GM12878 (cell line): ENCODE measurements around the gene CLK1. TPM values are rescaled to one million over a fixed set of nuclear protein-coding genes. Genes with fewer than 3 reads are reported as not detected.

Experiments
- ATAC-seq: fragments of 200-7000 bp; cut with Tn5 transposase; 3 replicates; pipeline ENCODE4 v1.9.1; 2020; ENCODE audit warnings: mild to moderate bottlenecking, moderate library complexity
- BruUV-seq: library from RNA; stranded (reverse); fragments of 400-500 nt; replicated peaks from 2 replicates; lab custom pipeline; 2021; lab: Mats Ljungman, UMichigan
- CTCF ChIA-PET: fragments of 300-600 bp; sonication (Branson Sonifier 250); formaldehyde crosslinking; extraction: SDS; loops from one replicate; lab custom pipeline; 2021; ENCODE audit warnings: inconsistent platforms; lab: Yijun Ruan, JAX
- POLR2A ChIA-PET: fragments of 350-600 bp; formaldehyde crosslinking; extraction: SDS; loops from one replicate; lab custom pipeline; 2021; ENCODE audit warnings: inconsistent platforms; lab: Charles Lee
- RAD21 ChIA-PET: fragments of 300-600 bp; sonication (Branson Sonifier 250); formaldehyde crosslinking; loops from one replicate; lab custom pipeline; 2023; ENCODE audit warnings: antibody characterized with exemption; ENCODE audit not compliant: unreplicated experiment; lab: Charles Lee
- SMC1A ChIA-PET: fragments of 300-600 bp; sonication (Branson Sonifier 250); formaldehyde crosslinking; loops from one replicate; lab custom pipeline; 2023; ENCODE audit not compliant: unreplicated experiment, uncharacterized antibody; lab: Charles Lee
- DNase-seq: peaks from one replicate; pipeline ENCODE4 v3.0.0-alpha.2; 2011; ENCODE audit warnings: low read depth, low spot score
- FAIRE-seq: peaks from 3 replicates; lab custom pipeline; 2011; peaks lifted over from hg19 to GRCh38; lab: Jason Lieb, UNC
- H2AFZ ChIP-seq: 2 replicates; pipeline ENCODE4 v1.6.0; 2011; ENCODE audit warnings: low read depth, low read length, control low read depth; ENCODE audit not compliant: control insufficient read depth
- H3K27ac ChIP-seq: 2 replicates; pipeline ENCODE4 v1.5.1; 2011; ENCODE audit warnings: control low read depth; ENCODE audit not compliant: control insufficient read depth, insufficient read depth
- H3K27me3 ChIP-seq, 2 experiments: replicated peaks in 1 of 2; 2 replicates each; pipeline versions ENCODE4 v1.6.0 to v1.6.1; 2011; ENCODE audit warnings: low read length in 1 of 2; ENCODE audit not compliant: control insufficient read depth in 2 of 2, insufficient read depth in 2 of 2
- H3K36me3 ChIP-seq, 2 experiments: 2 replicates each; pipeline ENCODE4 v1.5.1; 2011; ENCODE audit warnings: low read length in 1 of 2; ENCODE audit not compliant: control insufficient read depth in 2 of 2, insufficient read depth in 2 of 2
- H3K4me1 ChIP-seq: 2 replicates; pipeline ENCODE4 v1.6.1; 2011; ENCODE audit warnings: mild to moderate bottlenecking, low read length, moderate library complexity, mixed read lengths; ENCODE audit not compliant: control insufficient read depth, insufficient read depth
- H3K4me2 ChIP-seq: 2 replicates; pipeline ENCODE4 v1.6.0; 2011; ENCODE audit warnings: control low read depth; ENCODE audit not compliant: control insufficient read depth, insufficient read depth
- H3K4me3 ChIP-seq: fragments of 200-600 bp; sonication (generic); 2 replicates; pipeline ENCODE4 v1.5.1; 2016
- H3K79me2 ChIP-seq: 2 replicates; pipeline ENCODE4 v1.6.0; 2011; ENCODE audit warnings: low read length; ENCODE audit not compliant: control insufficient read depth, insufficient read depth
- H3K9ac ChIP-seq: 2 replicates; pipeline ENCODE4 v1.8.0; 2011; ENCODE audit warnings: low read length, control low read depth, mixed read lengths; ENCODE audit not compliant: control insufficient read depth, insufficient read depth
- H3K9me3 ChIP-seq: replicated peaks from 3 replicates; pipeline ENCODE4 v1.5.1; 2011; ENCODE audit warnings: mild to moderate bottlenecking, low read length; ENCODE audit not compliant: control insufficient read depth, insufficient read depth
- H4K20me1 ChIP-seq: 2 replicates; pipeline ENCODE4 v1.6.0; 2011; ENCODE audit not compliant: control insufficient read depth, insufficient read depth
- GATAD2B ChIP-seq: fragments of 450-650 bp; conservative IDR thresholded peaks from 2 replicates; pipeline ENCODE4 v1.6.1; 2017; ENCODE audit warnings: low read depth, mild to moderate bottlenecking, moderate library complexity
- MTA2 ChIP-seq: fragments of 450-650 bp; IDR thresholded peaks from 2 replicates; pipeline ENCODE4 v1.6.1; 2016; ENCODE audit warnings: low read depth, mild to moderate bottlenecking, moderate library complexity
- MXI1 ChIP-seq: fragments of 150-350 bp; IDR thresholded peaks from 2 replicates; pipeline ENCODE4 v1.6.1; 2011; ENCODE audit warnings: low read depth, mild to moderate bottlenecking, inconsistent platforms, low read length, improper control_type of control experiment
- NFXL1 ChIP-seq: fragments of 450-650 bp; IDR thresholded peaks from 2 replicates; pipeline ENCODE4 v1.6.1; 2017; ENCODE audit warnings: antibody characterized with exemption, mild to moderate bottlenecking, borderline replicate concordance
- NFYA ChIP-seq: IDR thresholded peaks from 2 replicates; pipeline ENCODE4 v1.6.1; 2011; ENCODE audit warnings: low read depth, mild to moderate bottlenecking, low read length, improper control_type of control experiment, borderline replicate concordance
- NR2F1 ChIP-seq: fragments of 450-650 bp; conservative IDR thresholded peaks from 2 replicates; pipeline ENCODE4 v1.6.1; 2017; ENCODE audit warnings: mild to moderate bottlenecking
- RELA ChIP-seq: fragments of 450-650 bp; IDR thresholded peaks from 2 replicates; pipeline ENCODE4 v1.8.0; 2014; ENCODE audit warnings: borderline replicate concordance; ENCODE audit not compliant: partially characterized antibody
- SREBF2 ChIP-seq: IDR thresholded peaks from 2 replicates; pipeline ENCODE4 v1.6.1; 2012; ENCODE audit warnings: mild to moderate bottlenecking, low read length
- WGBS: methylation state at CpG from one replicate; pipeline ENCODE4 v1.1.6; 2016; ENCODE audit warnings: low lambda C conversion rate; ENCODE audit not compliant: insufficient replicate concordance, insufficient coverage; ENCODE audit errors: missing lambda C conversion rate; 5-methylcytosine and 5-hydroxymethylcytosine counted together
- in situ Hi-C: fragments of 300-500 bp; cut with MboI; formaldehyde crosslinking; loops from 9 replicates; pipeline ENCODE4 v1.14.3; 2018; ENCODE audit warnings: mixed read lengths
- intact Hi-C: fragments of 100-400 bp; cut with micrococcal nuclease; formaldehyde crosslinking; loops from one replicate; pipeline ENCODE4 v1.14.2; 2022; ENCODE audit not compliant: unreplicated experiment
- polyA plus RNA-seq, 11 experiments: library from polyadenylated mRNA; depleted of rRNA in 4 of 11; unstranded in 6 of 11; stranded (reverse) in 5 of 11; fragments of >200 nt; fragmentation: Nextera tagmentation in 4 of 11; fragmentation: Illumina TruSeq in 1 of 11; extraction: Ambion mirVana in 4 of 11; extraction: Trizol in 1 of 11; gene quantifications; 1 replicate in 1 of 11; 2 replicates in 10 of 11; pipeline versions ENCODE4 v1.2.1 to v1.2.3, GENCODE V29; 2011 to 2016; ENCODE audit warnings: inconsistent platforms in 2 of 11, missing spikeins in 2 of 11, low read depth in 1 of 11
- total RNA-seq, 4 experiments: library from RNA; depleted of rRNA in 3 of 4; stranded (reverse); fragments of >200 nt in 3 of 4; fragmentation: Illumina TruSeq in 1 of 4; extraction: Trizol in 1 of 4; gene quantifications; 2 replicates each; pipeline versions ENCODE4 v1.2.1 to v1.2.3, GENCODE V29; 2013 to 2021
- TF ChIP-seq, protein P1 (sequence below): fragments of 450-650 bp; IDR thresholded peaks from 2 replicates; pipeline ENCODE4 v1.6.1; 2017; ENCODE audit warnings: mild to moderate bottlenecking, low read depth, inconsistent platforms; ENCODE audit not compliant: poor library complexity, severe bottlenecking
- TF ChIP-seq, protein P2 (sequence below): IDR thresholded peaks from 2 replicates; pipeline ENCODE4 v1.6.1; 2011; ENCODE audit warnings: borderline replicate concordance, low read depth, mild to moderate bottlenecking, moderate library complexity, low read length; ENCODE audit not compliant: insufficient read depth, poor library complexity, severe bottlenecking
- TF ChIP-seq, protein P3 (sequence below): fragments of 450-650 bp; IDR thresholded peaks from 2 replicates; pipeline ENCODE4 v1.6.1; 2017; ENCODE audit warnings: mild to moderate bottlenecking, moderate library complexity

CLK1 gene
- total and polyA plus RNA-seq, 10 of the 15 experiments (the other 5 are each of a cell fraction or from before 2014, with no cell fraction given): 61.2 to 221 (median 80.1) TPM

DNA sequence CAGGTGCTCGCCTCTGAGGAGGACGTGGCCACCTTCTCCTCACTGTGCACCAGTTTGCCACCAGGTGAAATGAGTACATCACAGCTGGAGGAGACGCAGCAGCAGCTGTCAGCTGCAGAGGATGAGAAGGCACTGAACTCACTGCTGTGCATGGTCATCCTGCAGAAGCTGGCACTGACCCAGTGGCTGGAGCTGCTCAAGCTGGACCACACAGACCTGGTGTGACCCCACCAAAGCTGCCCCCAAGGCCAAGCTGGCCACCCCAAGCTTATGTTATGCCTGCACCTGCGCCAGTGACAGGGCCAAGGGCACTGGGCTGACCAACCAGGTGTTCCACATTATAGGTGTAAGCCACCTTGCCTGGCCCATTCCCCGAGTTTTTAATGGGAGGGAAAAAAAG lies 19.3 kb downstream of the CLK1 start (continued):
- no peak for TF ChIP-seq MTA2

DNA sequence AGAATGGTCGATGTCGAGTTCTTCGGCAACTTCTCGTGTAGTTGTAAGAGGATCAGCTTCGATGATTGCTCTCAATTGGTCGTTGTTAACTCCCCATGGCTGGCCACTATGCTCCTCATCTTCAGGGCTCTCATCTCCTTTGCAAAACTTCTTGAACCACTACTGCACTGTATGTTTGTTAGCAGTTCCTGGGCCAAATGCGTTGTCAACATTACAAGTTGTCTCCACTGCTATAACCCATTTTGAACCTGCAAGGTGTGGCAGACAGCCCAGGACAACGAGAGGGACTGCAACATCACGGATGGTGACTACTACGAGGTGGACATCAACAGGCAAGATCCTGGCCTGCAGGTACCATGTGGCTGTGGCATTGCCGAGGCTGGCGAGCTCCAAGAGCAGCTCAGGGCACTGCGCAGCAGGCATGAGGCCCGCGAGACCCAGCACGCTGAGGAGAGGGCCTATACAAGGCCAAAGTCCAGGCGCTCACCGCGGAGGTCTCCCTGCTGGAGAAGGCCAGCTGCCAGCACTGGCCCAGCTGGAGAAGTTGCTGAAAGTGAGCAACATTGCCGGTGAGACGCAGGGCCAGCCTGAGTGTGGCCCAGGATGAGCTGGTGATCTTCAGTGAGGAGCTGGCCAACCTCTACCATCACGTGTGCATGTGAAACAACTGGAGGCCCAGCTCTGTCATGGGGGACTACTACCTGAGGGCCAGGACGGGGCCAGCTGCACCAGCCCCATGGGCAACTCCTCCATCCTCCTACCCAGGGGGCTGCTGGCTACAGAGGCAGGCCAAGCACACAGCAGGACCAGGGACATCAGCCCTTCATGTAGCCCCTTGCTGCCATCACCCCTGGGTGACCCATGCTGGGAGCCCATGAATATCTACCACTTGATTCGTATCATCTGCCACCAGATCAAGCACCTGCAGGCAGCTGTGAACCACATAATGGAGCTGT lies 20.2 kb downstream of the CLK1 start:
- ChIA-PET CTCF (interaction anchor here (0.6 kb wide), 1 partner anchor 13 kb away, joined by 4 read pairs; no protein-coding TSS in a partner anchor), SMC1A (interaction anchor here (0.5 to 1.3 kb wide), 2 partner anchors 9 to 168 kb away, joined by 3 to 4 read pairs; no protein-coding TSS in a partner anchor)
- ATAC-seq: no peak

More for the DNA sequence above, 20.2 kb downstream of the CLK1 start:
- no peak for FAIRE-seq
- Histone ChIP-seq H3K27me3 (no peaks in the 10 kb centered on the region), H4K20me1 (no peaks in the 10 kb centered on the region), H3K27ac (no peak overlapping the region), H3K4me2 (no peak overlapping the region), H3K36me3 (no peaks in the 10 kb centered on the region), H3K9me3 (no peaks in the 10 kb centered on the region), H3K4me1 (no peaks in the 10 kb centered on the region), H3K9ac (no peak overlapping the region), H3K4me3 (no peak overlapping the region), H2AFZ (no peak overlapping the region), H3K79me2 (no peaks in the 10 kb centered on the region)
- ChIA-PET RAD21 (interaction anchor here (0.7 to 1.3 kb wide), 2 partner anchors 61 to 225 kb away, joined by 3 read pairs; no protein-coding TSS in a partner anchor), POLR2A (no interaction called here)
- no peak for DNase-seq
- TF ChIP-seq GATAD2B (no peak), NFXL1 (no peak), NR2F1 (no peak), RELA (no peak), NFYA (no peak), MXI1 (no peak), SREBF2 (no peak)
- TF ChIP-seq, protein P1, sequence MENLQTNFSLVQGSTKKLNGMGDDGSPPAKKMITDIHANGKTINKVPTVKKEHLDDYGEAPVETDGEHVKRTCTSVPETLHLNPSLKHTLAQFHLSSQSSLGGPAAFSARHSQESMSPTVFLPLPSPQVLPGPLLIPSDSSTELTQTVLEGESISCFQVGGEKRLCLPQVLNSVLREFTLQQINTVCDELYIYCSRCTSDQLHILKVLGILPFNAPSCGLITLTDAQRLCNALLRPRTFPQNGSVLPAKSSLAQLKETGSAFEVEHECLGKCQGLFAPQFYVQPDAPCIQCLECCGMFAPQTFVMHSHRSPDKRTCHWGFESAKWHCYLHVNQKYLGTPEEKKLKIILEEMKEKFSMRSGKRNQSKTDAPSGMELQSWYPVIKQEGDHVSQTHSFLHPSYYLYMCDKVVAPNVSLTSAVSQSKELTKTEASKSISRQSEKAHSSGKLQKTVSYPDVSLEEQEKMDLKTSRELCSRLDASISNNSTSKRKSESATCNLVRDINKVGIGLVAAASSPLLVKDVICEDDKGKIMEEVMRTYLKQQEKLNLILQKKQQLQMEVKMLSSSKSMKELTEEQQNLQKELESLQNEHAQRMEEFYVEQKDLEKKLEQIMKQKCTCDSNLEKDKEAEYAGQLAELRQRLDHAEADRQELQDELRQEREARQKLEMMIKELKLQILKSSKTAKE: no peak
- TF ChIP-seq, protein P2, sequence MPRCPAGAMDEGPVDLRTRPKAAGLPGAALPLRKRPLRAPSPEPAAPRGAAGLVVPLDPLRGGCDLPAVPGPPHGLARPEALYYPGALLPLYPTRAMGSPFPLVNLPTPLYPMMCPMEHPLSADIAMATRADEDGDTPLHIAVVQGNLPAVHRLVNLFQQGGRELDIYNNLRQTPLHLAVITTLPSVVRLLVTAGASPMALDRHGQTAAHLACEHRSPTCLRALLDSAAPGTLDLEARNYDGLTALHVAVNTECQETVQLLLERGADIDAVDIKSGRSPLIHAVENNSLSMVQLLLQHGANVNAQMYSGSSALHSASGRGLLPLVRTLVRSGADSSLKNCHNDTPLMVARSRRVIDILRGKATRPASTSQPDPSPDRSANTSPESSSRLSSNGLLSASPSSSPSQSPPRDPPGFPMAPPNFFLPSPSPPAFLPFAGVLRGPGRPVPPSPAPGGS: no peak
- TF ChIP-seq, protein P3, sequence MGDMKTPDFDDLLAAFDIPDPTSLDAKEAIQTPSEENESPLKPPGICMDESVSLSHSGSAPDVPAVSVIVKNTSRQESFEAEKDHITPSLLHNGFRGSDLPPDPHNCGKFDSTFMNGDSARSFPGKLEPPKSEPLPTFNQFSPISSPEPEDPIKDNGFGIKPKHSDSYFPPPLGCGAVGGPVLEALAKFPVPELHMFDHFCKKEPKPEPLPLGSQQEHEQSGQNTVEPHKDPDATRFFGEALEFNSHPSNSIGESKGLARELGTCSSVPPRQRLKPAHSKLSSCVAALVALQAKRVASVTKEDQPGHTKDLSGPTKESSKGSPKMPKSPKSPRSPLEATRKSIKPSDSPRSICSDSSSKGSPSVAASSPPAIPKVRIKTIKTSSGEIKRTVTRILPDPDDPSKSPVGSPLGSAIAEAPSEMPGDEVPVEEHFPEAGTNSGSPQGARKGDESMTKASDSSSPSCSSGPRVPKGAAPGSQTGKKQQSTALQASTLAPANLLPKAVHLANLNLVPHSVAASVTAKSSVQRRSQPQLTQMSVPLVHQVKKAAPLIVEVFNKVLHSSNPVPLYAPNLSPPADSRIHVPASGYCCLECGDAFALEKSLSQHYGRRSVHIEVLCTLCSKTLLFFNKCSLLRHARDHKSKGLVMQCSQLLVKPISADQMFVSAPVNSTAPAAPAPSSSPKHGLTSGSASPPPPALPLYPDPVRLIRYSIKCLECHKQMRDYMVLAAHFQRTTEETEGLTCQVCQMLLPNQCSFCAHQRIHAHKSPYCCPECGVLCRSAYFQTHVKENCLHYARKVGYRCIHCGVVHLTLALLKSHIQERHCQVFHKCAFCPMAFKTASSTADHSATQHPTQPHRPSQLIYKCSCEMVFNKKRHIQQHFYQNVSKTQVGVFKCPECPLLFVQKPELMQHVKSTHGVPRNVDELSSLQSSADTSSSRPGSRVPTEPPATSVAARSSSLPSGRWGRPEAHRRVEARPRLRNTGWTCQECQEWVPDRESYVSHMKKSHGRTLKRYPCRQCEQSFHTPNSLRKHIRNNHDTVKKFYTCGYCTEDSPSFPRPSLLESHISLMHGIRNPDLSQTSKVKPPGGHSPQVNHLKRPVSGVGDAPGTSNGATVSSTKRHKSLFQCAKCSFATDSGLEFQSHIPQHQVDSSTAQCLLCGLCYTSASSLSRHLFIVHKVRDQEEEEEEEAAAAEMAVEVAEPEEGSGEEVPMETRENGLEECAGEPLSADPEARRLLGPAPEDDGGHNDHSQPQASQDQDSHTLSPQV: no peak
- intact Hi-C loops (no loop called here), in situ Hi-C loops (no loop called here)
- no TSS peak for BruUV-seq
- 61% methylated on average over 24 of the region's 24 CpGs for whole genome bisulfite sequencing
